GM19467 (cell line): ENCODE data around the gene PAK6.

Source experiments
- ATAC-seq: cut with Tn5 transposase; IDR thresholded peaks from one replicate; pipeline ENCODE4 v1.9.1; 2021; ENCODE audit warnings: mild to moderate bottlenecking, moderate library complexity; ENCODE audit not compliant: unreplicated experiment

Gene PAK6

GRCh38 chr15:40290545-40290917, 51.7 kb downstream of the PAK6 start:
- no peak for ATAC-seq

GRCh38 chr15:40290918-40291574, 52.2 kb downstream of the PAK6 start:
- no peak for ATAC-seq

GRCh38 chr15:40292246-40292645, 53.4 kb downstream of the PAK6 start:
- ATAC-seq, result no peak

DNA sequence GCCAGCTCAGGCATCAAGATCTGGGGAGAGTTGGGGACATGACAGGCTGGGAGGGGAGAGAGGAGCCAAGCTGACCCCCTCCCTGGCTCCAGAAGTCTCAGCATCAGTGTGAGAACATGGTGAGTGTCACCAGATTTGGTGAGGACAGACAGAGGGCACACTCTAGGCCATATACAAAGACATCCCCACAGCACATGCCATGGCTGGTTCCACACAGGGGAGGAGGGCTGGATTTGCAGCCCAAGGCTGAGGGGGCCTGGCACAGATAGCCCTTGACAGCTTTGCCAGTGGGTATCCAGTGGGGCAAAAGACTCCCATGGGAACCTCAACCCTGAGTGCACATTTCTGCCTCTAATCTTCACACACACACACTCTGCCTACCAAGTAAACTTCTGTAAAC, 54.1 kb downstream of the PAK6 start:
- ATAC-seq, result no peak

GRCh38 chr15:40293905-40294895, 55.3 kb downstream of the PAK6 start:
- no peak for ATAC-seq

- ATAC-seq, result no peak
These were observed 56.4 kb downstream of the PAK6 start for GRCh38 chr15:40295297-40295696.

GRCh38 chr15:40295877-40296560, 57.2 kb downstream of the PAK6 start:
- no peak for ATAC-seq

- ATAC-seq, result no peak
These were observed 57.8 kb downstream of the PAK6 start for GRCh38 chr15:40296561-40297230.

DNA sequence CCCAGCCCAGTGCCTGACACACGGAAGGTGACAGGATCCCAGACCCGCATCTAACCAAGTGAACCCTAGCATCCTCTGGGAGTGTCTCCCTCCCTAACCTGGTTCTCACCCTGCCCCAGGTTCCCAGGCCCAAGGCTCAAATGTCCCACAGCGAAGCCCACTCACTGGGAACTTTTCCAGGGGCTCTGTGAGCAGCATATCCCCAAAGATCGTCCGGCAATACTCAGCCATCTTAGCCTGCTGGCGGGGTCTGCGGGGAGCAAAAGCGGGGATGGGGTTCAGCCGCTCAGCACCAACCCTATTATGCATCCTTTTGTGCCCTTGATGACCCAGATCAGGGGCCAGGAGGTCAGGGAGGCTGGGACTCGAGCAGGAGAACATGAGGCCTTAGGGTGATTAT, 58.5 kb downstream of the PAK6 start:
- ATAC-seq, result no peak

DNA sequence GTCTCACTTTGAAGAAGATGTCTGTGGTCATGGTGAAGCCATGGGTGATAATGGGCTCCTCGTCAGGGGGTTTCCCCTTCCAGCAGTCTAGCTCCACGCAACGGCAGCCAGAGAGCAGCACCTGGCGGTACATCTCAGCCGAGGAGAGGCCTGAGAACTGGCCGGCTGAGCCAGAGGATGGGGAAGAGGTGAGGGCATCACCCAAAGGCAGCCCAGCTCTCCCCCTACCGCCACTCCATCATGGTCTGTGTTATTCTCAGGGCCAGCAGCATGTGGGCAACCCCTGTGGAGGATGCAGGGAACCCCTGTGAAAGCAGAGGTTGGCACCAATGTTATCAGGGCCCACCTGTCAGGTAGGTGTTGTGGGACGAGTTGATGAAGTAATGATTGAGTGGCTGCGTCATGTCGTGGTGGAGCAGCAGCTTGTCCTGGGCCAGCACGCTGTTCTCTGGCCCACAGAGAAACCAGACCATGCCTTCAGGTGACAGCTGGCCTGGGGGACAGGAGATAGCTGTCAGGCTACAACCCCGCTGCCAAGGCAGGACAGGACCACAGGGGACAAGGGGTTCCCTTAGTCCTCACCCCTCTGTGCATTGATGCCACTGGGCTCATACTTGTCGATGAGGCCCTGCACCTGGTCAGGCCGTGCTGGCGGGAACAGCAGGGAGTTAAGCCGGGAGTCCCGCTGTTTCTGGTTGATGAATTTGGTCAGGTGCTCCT, 59.5 kb downstream of the PAK6 start:
- ATAC-seq, result no peak

GRCh38 chr15:40300367-40300766, 61.5 kb downstream of the PAK6 start:
- ATAC-seq, result no peak

GRCh38 chr15:40300771-40301170, 61.9 kb downstream of the PAK6 start:
- ATAC-seq, result no peak

- ATAC-seq, result no peak
These were observed 62.8 kb downstream of the PAK6 start for GRCh38 chr15:40301467-40302179.

GRCh38 chr15:40302288-40302886, 63.5 kb downstream of the PAK6 start:
- ATAC-seq, result no peak

DNA sequence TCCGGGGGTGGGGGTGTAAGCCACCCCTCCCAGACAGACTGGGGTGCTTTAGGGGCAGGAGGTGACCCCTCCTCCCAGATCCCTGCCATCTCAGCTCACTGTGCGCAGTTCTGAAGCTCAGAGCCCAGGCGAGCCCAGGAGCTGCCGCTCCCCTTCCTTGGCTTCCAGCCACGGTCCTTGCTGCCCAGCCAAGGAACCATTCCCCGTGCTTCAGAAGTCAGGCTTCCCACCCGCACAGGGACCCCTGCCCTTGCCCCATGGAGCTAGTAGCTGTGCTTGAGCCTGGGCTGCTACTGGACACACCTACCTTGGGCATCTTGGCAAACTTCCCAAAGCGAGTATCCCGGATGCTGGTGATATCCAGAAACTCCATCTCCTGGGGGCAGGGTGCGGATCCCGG, 64.1 kb downstream of the PAK6 start:
- no peak for ATAC-seq

DNA sequence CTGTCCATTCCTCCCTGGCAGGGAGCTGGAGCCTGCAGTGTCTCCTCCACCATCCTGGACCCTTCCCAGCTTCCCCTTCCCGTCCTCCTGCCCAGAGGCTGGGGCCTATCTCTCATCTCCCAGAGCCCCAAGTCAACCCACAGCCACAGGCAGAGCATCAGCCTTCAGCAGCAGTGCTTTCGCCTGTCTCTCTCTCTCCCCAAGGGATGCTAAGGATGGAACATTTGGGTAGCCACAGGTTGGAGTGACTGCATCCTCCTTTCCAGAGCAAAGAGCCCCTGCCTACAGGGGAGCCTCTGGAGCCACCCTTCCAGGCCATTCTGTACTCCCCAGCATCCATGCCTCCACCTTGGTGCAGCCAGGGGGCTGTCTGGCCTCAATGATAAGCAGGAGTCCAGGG, 64.7 kb downstream of the PAK6 start:
- ATAC-seq, result no peak

GRCh38 chr15:40305281-40305680, 66.4 kb downstream of the PAK6 start:
- ATAC-seq, result no peak

DNA sequence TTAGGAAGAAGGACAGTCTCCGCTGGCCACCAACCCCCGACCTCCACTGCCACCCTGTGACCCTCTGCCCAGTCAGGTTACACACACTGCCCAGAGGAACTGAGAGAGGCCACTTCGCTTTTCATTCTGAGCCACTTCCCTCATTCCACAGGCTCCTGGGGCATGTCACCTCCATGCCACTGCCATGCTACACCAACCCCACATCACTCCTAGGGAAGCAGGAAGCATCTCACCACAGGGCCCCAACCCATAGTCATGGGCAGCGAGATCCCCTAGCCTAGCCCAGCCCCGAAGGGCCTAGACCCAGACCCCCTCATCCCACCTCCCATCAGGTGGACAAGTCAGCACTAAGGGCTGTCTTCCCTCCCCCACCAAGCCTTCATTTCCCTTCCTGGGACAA, 67.5 kb downstream of the PAK6 start:
- no peak for ATAC-seq

DNA sequence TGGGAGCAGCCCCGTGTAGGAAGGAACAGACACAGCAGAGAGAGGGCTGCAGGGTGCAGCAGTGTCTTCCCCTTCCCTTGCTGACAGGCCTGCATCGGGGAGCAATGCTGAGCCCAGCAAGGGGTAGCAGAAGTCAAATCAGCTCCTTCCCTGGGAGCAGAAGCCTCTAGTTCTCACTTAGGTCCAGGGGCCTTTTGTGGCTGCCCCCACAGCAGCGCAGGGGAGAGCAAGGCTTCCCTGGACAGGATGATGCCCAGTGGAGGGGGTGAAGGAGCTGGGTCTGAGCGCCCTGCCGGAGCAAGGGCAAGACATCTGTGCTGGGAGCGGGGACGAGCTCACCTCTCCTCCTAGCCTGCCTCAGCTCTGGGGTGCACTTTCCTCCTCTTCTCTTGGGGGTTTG, 68.0 kb downstream of the PAK6 start:
- ATAC-seq, result no peak
